Fibroblast of skin of left biceps (primary cell): Measurements from ENCODE around the gene ARHGEF11.
A peak's percentile ranks its signal among the peaks of the same experiment; 100 is the strongest.
"Not testable (repeated sequence)": the region's sequence is repeated elsewhere in the genome, so short reads cannot be mapped to it uniquely, and the experiment has no call there.

Experiments used
- DNase-seq, 2 experiments: peaks; one replicate each; pipeline ENCODE4 v3.0.0-alpha.2; 2013; ENCODE audit warnings: low read depth in 2 of 2

The ARHGEF11 gene

GRCh38 chr1:156930483-156930882, 115.1 kb downstream of the ARHGEF11 start:
- no peak for DNase-seq

DNA sequence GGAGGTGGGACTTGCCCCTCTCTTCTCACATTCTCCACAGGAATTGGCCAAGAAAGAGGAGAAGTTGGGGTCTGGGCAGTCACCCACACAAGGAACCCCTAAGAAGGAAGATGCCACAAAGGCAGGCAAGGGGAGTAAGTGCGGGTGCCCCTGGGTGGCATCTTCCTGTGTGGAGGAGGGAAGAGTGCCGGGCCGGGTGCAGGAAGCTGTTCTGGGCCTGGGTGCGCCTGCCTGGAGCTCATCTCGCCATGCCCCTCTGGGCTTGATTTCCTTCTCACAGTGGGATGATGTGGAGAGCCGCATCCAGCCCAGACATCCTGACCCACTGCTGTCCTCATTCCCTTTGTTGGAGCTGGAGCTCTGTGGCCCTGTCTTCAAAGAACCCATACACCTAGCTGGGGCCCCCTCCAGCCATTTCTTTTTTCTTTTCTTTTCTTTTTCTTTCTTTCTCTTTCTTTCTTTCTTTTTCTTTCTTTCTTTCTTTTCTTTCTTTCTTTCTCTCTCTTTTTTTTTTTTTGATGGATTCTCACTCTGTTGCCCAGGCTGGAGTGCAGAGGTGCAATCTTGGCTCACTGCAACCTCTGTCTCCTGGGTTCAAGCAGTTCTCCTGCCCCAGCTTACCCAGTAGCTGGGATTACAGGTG, 115.8 kb downstream of the ARHGEF11 start:
- no peak for DNase-seq

DNA sequence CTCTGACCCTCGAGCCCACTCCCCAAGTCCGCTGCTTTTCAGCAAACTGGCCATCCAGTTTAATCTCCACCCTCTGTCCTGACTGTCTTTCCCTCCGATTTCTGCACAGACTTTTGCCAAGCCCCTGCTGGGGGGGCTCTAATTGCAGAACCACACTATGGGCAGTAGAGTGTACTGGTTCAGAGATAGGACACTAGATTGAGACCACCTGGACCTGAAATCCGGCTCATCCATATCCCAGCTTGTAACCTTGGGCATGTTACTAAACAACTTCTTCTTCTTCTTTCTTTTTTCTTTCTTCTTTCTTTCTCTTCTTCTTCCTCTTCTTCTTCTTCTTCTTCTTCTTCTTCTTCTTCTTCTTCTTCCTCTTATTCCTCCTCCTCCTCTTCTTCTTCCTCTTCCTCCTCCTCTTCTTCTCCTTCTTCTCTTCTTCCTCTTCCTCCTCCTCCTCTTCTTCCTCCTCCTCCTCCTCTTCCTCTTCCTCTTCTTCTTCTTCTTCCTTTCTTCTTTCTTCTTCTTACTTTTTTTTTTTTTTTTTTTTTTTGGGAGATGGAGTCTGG, 117.4 kb downstream of the ARHGEF11 start:
- no peak for DNase-seq

- DNase-seq: peak in 1 of 2 experiments; percentile 20
Observed at GRCh38 chr1:156927215-156928042, 118.1 kb downstream of the ARHGEF11 start.

DNA sequence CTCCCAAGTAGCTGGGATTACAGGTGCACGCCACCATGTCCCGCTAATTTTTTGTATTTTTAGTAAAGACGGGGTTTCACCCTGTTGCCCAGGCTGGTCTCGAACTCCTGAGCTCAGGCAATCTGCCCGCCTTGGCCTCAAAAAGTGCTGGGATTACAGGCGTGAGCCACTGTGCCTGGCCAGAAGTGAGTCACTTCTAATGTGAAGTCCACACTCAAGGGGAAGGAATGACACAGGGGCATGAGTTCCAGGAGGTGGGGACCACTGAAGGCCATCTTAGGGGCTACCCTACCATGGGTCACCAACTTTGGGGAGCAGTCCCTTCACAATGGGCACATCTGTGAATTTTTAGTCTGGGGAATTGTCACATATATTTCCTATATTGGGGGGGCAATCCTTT, 118.8 kb downstream of the ARHGEF11 start:
- not testable (repeated sequence) for DNase-seq

DNA sequence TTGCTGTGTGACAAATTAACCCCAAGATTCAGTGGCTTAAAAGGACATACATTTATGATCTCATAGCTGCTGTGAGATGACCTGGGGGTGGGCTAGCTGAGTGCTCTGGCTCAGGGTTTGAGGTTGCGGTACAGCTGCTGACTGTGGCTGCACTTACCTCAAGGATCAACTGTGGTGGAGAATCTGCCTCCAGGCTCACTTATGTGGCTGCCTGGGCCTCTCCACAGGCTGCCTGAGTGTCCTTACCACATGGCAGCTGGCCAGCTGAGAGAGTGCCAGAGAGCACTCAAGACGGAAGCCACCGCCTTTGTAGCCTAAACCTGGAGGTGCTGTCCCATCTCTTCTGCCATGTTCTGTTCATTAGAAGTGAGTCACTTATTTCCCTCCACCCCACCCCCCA, 119.4 kb downstream of the ARHGEF11 start:
- peak in 1 of 2 experiments; percentile 15 for DNase-seq

DNA sequence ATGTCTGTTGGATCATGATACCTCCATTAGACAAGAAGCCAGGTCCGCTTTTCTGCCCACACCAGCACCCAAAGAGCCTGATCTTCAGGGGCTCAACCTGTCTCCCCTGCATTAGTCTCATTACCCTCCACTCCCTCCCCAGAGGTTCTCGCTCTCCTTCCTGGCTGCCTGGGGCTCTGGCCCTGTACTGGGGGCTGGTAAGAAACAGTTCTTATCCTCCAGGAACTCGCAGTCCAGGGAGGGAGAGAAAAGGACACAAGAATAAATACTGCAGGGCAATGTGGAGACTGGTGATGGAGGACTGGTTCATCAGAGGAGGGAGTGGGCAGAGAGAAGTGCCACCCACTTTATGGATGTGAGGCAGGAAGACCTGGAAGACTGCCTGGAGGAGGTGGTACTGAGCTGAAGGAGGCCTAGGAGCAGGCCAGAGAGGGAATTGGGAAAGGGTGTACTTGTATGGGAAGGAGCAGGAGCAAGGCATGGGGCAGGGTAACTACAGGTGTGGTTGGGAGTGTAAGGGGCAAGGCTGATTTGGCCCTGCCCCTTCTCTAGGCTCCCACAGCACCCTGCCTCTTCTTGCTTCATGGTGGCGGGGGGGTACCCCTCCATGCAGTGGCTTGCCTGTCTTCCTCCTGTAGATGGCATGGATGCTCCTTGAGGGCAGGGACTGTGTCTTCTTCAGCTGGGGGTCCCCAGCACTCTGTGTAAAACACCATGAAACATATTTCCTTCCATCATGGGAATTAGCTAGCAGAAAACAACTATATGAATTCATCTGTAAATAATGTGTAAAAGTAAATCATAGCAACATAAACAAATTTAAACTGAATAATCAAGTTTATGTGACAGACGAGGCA, 120.2 kb downstream of the ARHGEF11 start:
- no peak for DNase-seq

GRCh38 chr1:156924478-156925153, 120.9 kb downstream of the ARHGEF11 start:
- DNase-seq: no peak

- no peak for DNase-seq
Observed at GRCh38 chr1:156923670-156924477, 121.7 kb downstream of the ARHGEF11 start.

GRCh38 chr1:156922986-156923669, 122.4 kb downstream of the ARHGEF11 start:
- no peak for DNase-seq

GRCh38 chr1:156921053-156921529, 124.5 kb downstream of the ARHGEF11 start:
- DNase-seq: no peak

- DNase-seq: peak in 1 of 2 experiments; percentile 50
Observed at GRCh38 chr1:156920233-156921052, 125.1 kb downstream of the ARHGEF11 start, which contains the start of gene LRRC71. TSS of gene LRRC71 (plus strand) at chr1:156920632. CDS start at chr1:156920804, 172 bp downstream.

GRCh38 chr1:156914440-156914856, 131.1 kb downstream of the ARHGEF11 start:
- peak in 1 of 2 experiments; percentile 40 for DNase-seq

- DNase-seq: no peak
Observed at GRCh38 chr1:156913809-156914387, 131.6 kb downstream of the ARHGEF11 start.

GRCh38 chr1:156912861-156913808, 132.4 kb downstream of the ARHGEF11 start:
- DNase-seq: no peak

DNA sequence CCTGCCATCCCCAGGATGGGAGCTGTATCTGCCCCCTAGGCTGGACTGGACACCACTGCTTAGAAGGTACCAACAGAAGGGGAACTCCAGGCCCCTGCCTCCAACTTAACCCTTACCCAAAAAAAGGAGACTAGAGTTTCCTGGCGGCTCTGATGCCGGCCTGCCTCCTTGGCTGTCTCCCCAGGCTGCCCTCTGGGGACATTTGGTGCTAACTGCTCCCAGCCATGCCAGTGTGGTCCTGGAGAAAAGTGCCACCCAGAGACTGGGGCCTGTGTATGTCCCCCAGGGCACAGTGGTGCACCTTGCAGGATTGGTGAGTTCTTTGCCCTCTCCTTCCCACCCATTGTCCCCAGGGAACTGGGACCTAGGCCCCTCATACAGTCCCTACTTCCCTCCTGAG, 133.2 kb downstream of the ARHGEF11 start:
- no peak for DNase-seq
